Neural crest cell (in vitro differentiated cells): ENCODE results near the gene NBR1. TPM values are rescaled to one million over a fixed set of nuclear protein-coding genes. Genes with fewer than 3 reads are reported as not detected.
"Not testable (repeated sequence)": the region's sequence is repeated elsewhere in the genome, so short reads cannot be mapped to it uniquely, and the experiment has no call there.

Source experiments
- DNase-seq: peaks from one replicate; pipeline ENCODE4 v3.0.0; 2021; ENCODE audit warnings: low read depth, mixed read lengths, low spot score
- H3K27ac Mint-ChIP-seq: one replicate; pipeline ENCODE4 v1.8.0; 2021; ENCODE audit warnings: mild to moderate bottlenecking, mixed read lengths; ENCODE audit not compliant: unreplicated experiment
- H3K27me3 Mint-ChIP-seq: 2 replicates; pipeline ENCODE4 v1.8.0; 2021; ENCODE audit warnings: low read depth, mild to moderate bottlenecking, mixed read lengths
- H3K36me3 Mint-ChIP-seq: 2 replicates; pipeline ENCODE4 v1.8.0; 2021; ENCODE audit warnings: low read depth, mild to moderate bottlenecking, mixed read lengths
- H3K4me1 Mint-ChIP-seq: 2 replicates; pipeline ENCODE4 v1.8.0; 2021; ENCODE audit warnings: mixed read lengths
- H3K4me3 Mint-ChIP-seq: one replicate; pipeline ENCODE4 v1.8.0; 2021; ENCODE audit warnings: mild to moderate bottlenecking, mixed read lengths
- H3K9me3 Mint-ChIP-seq: 2 replicates; pipeline ENCODE4 v1.8.0; 2021; ENCODE audit warnings: mixed read lengths
- CTCF ChIP-seq: fragments of 200-600 bp; sonication (generic); conservative IDR thresholded peaks from 2 replicates; pipeline ENCODE4 v1.5.0; 2021; ENCODE audit warnings: antibody characterized with exemption, mild to moderate bottlenecking
- total RNA-seq: library from RNA; stranded (reverse); gene quantifications from 2 replicates; pipeline ENCODE4 v1.2.1, GENCODE V29; 2021

The NBR1 gene
- total RNA-seq, 1 donor from 2014 or later, result 33.7 TPM

GRCh38 chr17:43200127-43200526 lies 29.1 kb downstream of the NBR1 start:
- Mint-ChIP-seq H3K4me3 (no peak overlapping the region), H3K9me3 (no peaks in the 10 kb centered on the region), H3K36me3 (peaks cover 4% of the 10 kb centered on the region), H3K4me1 (no peaks in the 10 kb centered on the region), H3K27ac (no peak overlapping the region), H3K27me3 (no peaks in the 10 kb centered on the region)
- TF ChIP-seq CTCF, result no peak
- DNase-seq, result no peak

GRCh38 chr17:43203013-43203412 lies 32.0 kb downstream of the NBR1 start:
- H3K27me3 Mint-ChIP-seq, H3K4me3 Mint-ChIP-seq, H3K9me3 Mint-ChIP-seq, H3K27ac Mint-ChIP-seq, DNase-seq, H3K4me1 Mint-ChIP-seq, H3K36me3 Mint-ChIP-seq: not testable (repeated sequence)

- Mint-ChIP-seq H3K4me1 (peaks cover 27% of the 10 kb centered on the region), H3K4me3 (peak overlapping the region; percentile 91), H3K27me3 (no peaks in the 10 kb centered on the region), H3K36me3 (peaks cover 3% of the 10 kb centered on the region), H3K9me3 (no peaks in the 10 kb centered on the region), H3K27ac (no peak overlapping the region)
- no peak for TF ChIP-seq CTCF
- DNase-seq, result no peak
These were observed 39.6 kb downstream of the NBR1 start for GRCh38 chr17:43210576-43210975.

DNA sequence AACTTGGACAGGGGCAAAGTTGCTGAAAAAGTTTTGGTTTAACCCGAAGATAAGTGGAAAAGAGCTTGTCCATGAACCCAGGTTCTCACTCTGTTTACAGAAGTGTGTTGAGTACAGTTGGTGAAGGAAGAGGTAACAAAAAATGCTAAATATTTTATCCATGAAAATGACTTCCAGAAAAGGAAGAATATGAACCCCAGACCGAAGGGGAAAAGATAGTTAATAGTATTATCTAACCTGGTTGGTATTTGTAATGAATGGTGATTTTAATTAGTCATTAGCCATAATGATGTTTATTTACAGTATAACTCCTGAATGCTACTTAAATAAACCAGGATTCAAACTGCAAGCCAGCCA lies 40.1 kb downstream of the NBR1 start:
- peaks cover 3% of the 10 kb centered on the region for H3K36me3 Mint-ChIP-seq
- peaks cover 31% of the 10 kb centered on the region for H3K4me1 Mint-ChIP-seq
- DNase-seq, result no peak
- no peak for TF ChIP-seq CTCF
- H3K4me3 Mint-ChIP-seq, result peak overlapping the region; percentile 91
- H3K9me3 Mint-ChIP-seq, result no peaks in the 10 kb centered on the region
- H3K27ac Mint-ChIP-seq, result no peak overlapping the region
- H3K27me3 Mint-ChIP-seq, result no peaks in the 10 kb centered on the region

- H3K27me3 Mint-ChIP-seq, result no peaks in the 10 kb centered on the region
- peak within 1 kb of the TSS; percentile 7 for H3K27ac Mint-ChIP-seq
- DNase-seq, result peak; percentile 36
- peak; percentile 46 for TF ChIP-seq CTCF
- peaks cover 31% of the 10 kb centered on the region for H3K4me1 Mint-ChIP-seq
- H3K9me3 Mint-ChIP-seq, result no peaks in the 10 kb centered on the region
- H3K36me3 Mint-ChIP-seq, result peaks cover 3% of the 10 kb centered on the region
- peak within 1 kb of the TSS; percentile 91 for H3K4me3 Mint-ChIP-seq
These were observed 40.7 kb downstream of the NBR1 start, which contains the start of gene TMEM106A for GRCh38 chr17:43211480-43212402. TSS of gene TMEM106A (plus strand) at chr17:43211875. CDS start at chr17:43213042, 1,167 bp downstream.
